ENCODE data around the gene TRMT44. TPM values are rescaled to one million over a fixed set of nuclear protein-coding genes. Genes with fewer than 3 reads are reported as not detected.

Gene TRMT44
- total and polyA plus RNA-seq, 2 of the 4 experiments (the other 2 are of a cell fraction) = 7.3 to 8.1 TPM

DNA sequence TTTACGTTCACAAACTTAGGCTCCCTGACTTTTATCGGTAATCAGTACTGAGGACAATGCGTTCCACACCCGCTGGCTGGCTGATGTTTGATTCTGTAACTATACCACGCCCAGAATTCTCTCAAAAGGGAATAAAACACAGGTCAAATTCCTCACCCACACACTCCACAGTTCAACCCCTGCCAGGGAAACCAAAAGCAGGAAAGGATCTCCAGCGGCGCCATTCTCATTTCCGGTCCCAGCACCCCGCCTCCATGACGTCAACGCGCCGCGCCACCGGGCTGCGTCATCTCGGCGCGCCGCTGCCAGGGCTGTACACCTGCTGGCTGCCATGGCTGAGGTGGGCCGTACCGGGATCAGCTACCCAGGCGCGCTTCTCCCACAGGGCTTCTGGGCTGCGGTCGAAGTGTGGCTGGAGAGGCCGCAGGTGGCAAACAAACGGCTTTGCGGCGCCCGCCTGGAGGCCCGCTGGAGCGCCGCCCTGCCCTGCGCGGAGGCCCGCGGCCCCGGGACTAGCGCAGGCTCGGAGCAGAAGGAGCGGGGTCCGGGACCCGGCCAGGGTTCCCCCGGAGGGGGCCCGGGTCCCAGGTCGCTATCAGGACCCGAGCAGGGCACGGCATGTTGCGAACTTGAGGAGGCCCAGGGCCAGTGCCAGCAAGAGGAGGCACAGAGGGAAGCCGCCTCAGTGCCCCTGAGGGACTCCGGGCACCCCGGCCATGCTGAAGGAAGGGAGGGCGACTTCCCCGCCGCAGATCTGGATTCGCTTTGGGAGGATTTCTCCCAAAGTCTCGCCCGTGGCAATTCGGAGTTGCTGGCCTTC lies at the start of gene TRMT44, which contains the start of gene ACOX3 (continued):
- TF ChIP-seq, protein P1, sequence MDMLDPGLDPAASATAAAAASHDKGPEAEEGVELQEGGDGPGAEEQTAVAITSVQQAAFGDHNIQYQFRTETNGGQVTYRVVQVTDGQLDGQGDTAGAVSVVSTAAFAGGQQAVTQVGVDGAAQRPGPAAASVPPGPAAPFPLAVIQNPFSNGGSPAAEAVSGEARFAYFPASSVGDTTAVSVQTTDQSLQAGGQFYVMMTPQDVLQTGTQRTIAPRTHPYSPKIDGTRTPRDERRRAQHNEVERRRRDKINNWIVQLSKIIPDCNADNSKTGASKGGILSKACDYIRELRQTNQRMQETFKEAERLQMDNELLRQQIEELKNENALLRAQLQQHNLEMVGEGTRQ (IDR thresholded peaks at IDR 0.05; ENCODE audit: low read depth, low read length) = 0 out of 2 replicates have a peak, but pooled peaks have one; percentile 20
- TF ChIP-seq CHD1 (IDR thresholded peaks at IDR 0.05; ENCODE audit: low read depth, low read length) (no peak), MAZ (IDR thresholded peaks at IDR 0.05; ENCODE audit: borderline replicate concordance, low read depth, low read length) (peak; percentile 60; the same call in 1 of the 2 replicates), CEBPB (IDR thresholded peaks at IDR 0.05; ENCODE audit: low read depth, low read length) (no peak), NFE2L2 (IDR thresholded peaks at IDR 0.05; ENCODE audit: low read depth, low read length) (0 out of 2 replicates have a peak, but pooled peaks have one; percentile 7), RAD21 (IDR thresholded peaks at IDR 0.05; ENCODE audit: low read length) (no peak), RCOR1 (IDR thresholded peaks at IDR 0.05; ENCODE audit: insufficient replicate concordance, low read length) (peak; percentile 87), POLR2A (IDR thresholded peaks at IDR 0.05; ENCODE audit: low read depth, low read length) (peak; percentile 90), BHLHE40 (IDR thresholded peaks at IDR 0.05; ENCODE audit: low read depth, low read length) (no peak)
